ENCODE measurements around the gene C1D. TPM values are rescaled to one million over a fixed set of nuclear protein-coding genes. Genes with fewer than 3 reads are reported as not detected.

C1D gene
- total RNA-seq, 1 donor from 2014 or later = 16.2 TPM

GRCh38 chr2:68041704-68042245 lies 21.0 kb downstream of the C1D start:
- Mint-ChIP-seq H3K27me3 (ENCODE audit: low read depth) (no peaks in the 10 kb centered on the region), H3K27ac (ENCODE audit: unreplicated experiment) (no peak overlapping the region), H3K4me3 (ENCODE audit: unreplicated experiment) (no peak overlapping the region), H3K4me1 (ENCODE audit: low read depth) (peaks cover 11% of the 10 kb centered on the region), H3K9me3 (ENCODE audit: low read depth) (no peaks in the 10 kb centered on the region), H3K36me3 (ENCODE audit: low read depth) (peaks cover 6% of the 10 kb centered on the region)
- DNase-seq (ENCODE audit: low spot score) = no peak
- TF ChIP-seq CTCF (IDR thresholded peaks at IDR 0.05) = no peak

- H3K27ac Mint-ChIP-seq (ENCODE audit: unreplicated experiment) = no peak overlapping the region
- H3K4me3 Mint-ChIP-seq (ENCODE audit: unreplicated experiment) = no peak overlapping the region
- TF ChIP-seq CTCF (IDR thresholded peaks at IDR 0.05) = no peak
- H3K36me3 Mint-ChIP-seq (ENCODE audit: low read depth) = peaks cover 6% of the 10 kb centered on the region
- peaks cover 11% of the 10 kb centered on the region for H3K4me1 Mint-ChIP-seq (ENCODE audit: low read depth)
- DNase-seq (ENCODE audit: low spot score) = no peak
- H3K9me3 Mint-ChIP-seq (ENCODE audit: low read depth) = no peaks in the 10 kb centered on the region
- no peaks in the 10 kb centered on the region for H3K27me3 Mint-ChIP-seq (ENCODE audit: low read depth)
These were observed 22.7 kb downstream of the C1D start for GRCh38 chr2:68040078-68040477.

GRCh38 chr2:68039317-68039716 lies 23.5 kb downstream of the C1D start:
- H3K4me1 Mint-ChIP-seq (ENCODE audit: low read depth) = peaks cover 11% of the 10 kb centered on the region
- H3K27me3 Mint-ChIP-seq (ENCODE audit: low read depth) = no peaks in the 10 kb centered on the region
- no peak for DNase-seq (ENCODE audit: low spot score)
- no peaks in the 10 kb centered on the region for H3K9me3 Mint-ChIP-seq (ENCODE audit: low read depth)
- no peak for TF ChIP-seq CTCF (IDR thresholded peaks at IDR 0.05)
- peaks cover 5% of the 10 kb centered on the region for H3K36me3 Mint-ChIP-seq (ENCODE audit: low read depth)
- no peak overlapping the region for H3K4me3 Mint-ChIP-seq (ENCODE audit: unreplicated experiment)
- H3K27ac Mint-ChIP-seq (ENCODE audit: unreplicated experiment) = no peak overlapping the region

GRCh38 chr2:68032702-68033101 lies 30.1 kb downstream of the C1D start:
- no peak for DNase-seq (ENCODE audit: low spot score)
- no peak for TF ChIP-seq CTCF (IDR thresholded peaks at IDR 0.05)
- no peaks in the 10 kb centered on the region for H3K27me3 Mint-ChIP-seq (ENCODE audit: low read depth)
- no peaks in the 10 kb centered on the region for H3K36me3 Mint-ChIP-seq (ENCODE audit: low read depth)
- H3K4me1 Mint-ChIP-seq (ENCODE audit: low read depth) = peaks cover 4% of the 10 kb centered on the region
- H3K27ac Mint-ChIP-seq (ENCODE audit: unreplicated experiment) = no peak overlapping the region
- H3K4me3 Mint-ChIP-seq (ENCODE audit: unreplicated experiment) = no peak overlapping the region
- H3K9me3 Mint-ChIP-seq (ENCODE audit: low read depth) = no peaks in the 10 kb centered on the region

GRCh38 chr2:68031542-68032160 lies 31.2 kb downstream of the C1D start:
- peak; percentile 94 for TF ChIP-seq CTCF (IDR thresholded peaks at IDR 0.05)
- H3K36me3 Mint-ChIP-seq (ENCODE audit: low read depth) = no peaks in the 10 kb centered on the region
- peaks cover 4% of the 10 kb centered on the region for H3K4me1 Mint-ChIP-seq (ENCODE audit: low read depth)
- no peaks in the 10 kb centered on the region for H3K9me3 Mint-ChIP-seq (ENCODE audit: low read depth)
- DNase-seq (ENCODE audit: low spot score) = no peak
- H3K4me3 Mint-ChIP-seq (ENCODE audit: unreplicated experiment) = no peak overlapping the region
- no peak overlapping the region for H3K27ac Mint-ChIP-seq (ENCODE audit: unreplicated experiment)
- no peaks in the 10 kb centered on the region for H3K27me3 Mint-ChIP-seq (ENCODE audit: low read depth)

Measured in chondrocyte (in vitro differentiated cells).